GM12864 (cell line): Measurements from ENCODE around the gene FLNB.
A peak's percentile ranks its signal among the peaks of the same experiment; 100 is the strongest.

ENCODE experiments used
- DNase-seq: peaks from one replicate; pipeline ENCODE4 v3.0.0-alpha.2; 2011; ENCODE audit warnings: low read depth
- H3K4me3 ChIP-seq: 2 replicates; pipeline ENCODE4 v1.5.1; 2011; ENCODE audit warnings: mild to moderate bottlenecking, low read depth, low read length, control low read depth
- CTCF ChIP-seq: IDR thresholded peaks from 2 replicates; pipeline ENCODE4 v1.5.1; 2011; ENCODE audit warnings: low read depth, mild to moderate bottlenecking, moderate library complexity, low read length, control low read depth, inconsistent platforms; ENCODE audit errors: missing control alignments

FLNB gene

GRCh38 chr3:58038675-58039292 lies 30.6 kb downstream of the FLNB start:
- no peak for TF ChIP-seq CTCF
- no peak overlapping the region for H3K4me3 ChIP-seq
- no peak for DNase-seq

GRCh38 chr3:58039601-58040000 lies 31.4 kb downstream of the FLNB start:
- TF ChIP-seq CTCF: no peak
- no peak overlapping the region for H3K4me3 ChIP-seq
- no peak for DNase-seq

DNA sequence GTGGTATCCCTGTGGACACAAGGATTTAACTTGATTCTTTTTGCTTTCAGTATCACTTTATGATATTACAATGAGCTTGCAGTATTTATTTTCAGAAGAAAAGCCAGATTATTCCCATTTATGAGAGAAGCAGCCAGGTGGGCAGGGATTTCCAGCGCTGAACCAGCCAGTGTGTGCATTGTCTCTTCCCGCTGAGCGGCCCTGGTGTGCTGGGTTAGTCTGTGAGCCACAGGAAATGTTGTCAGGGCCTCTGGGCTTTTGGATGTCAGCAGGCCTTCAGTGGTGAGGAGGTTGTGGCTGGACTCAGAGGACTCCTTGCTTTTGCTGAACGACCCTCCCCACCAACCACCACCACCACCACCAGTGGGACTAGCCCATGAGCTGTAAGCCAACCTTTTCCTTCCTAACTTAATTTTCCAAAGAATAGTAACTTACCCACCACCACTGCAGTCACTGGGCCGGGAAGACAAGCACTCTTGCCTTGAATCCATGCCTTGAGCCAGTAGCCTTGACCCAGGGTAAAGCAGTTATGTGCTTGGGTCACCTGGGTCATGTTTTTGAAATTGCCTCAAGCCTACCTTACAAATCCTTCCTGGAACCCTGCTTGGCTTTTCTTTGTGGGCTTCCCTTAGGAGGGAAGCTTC lies 33.1 kb downstream of the FLNB start:
- no peak for TF ChIP-seq CTCF
- H3K4me3 ChIP-seq: no peak overlapping the region
- no peak for DNase-seq

DNA sequence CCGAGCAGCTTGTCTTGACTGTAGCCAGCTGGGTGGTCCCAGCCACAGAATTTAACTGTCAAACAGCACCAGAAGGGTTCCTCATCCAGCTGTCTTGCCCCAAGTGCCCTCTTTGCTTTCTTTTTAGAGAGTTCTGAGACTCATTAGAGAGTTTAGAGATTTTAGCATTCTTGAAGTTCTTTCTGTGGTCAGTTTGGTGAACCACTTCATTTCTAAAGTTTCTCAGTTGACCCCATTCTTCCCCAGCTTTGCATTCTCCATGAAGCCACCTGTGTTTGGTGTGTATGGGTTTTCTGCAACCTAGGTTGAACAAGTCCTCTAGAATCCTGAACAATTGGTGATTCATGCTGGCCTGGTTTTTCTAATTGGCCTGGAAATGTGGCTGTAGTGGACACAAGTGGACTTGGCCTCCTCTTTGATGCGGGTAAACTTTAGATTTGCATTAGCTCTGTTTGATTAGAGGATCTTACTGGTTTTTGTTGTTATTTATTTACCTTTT lies 33.7 kb downstream of the FLNB start:
- peak; percentile 71 for DNase-seq
- no peak overlapping the region for H3K4me3 ChIP-seq

DNA sequence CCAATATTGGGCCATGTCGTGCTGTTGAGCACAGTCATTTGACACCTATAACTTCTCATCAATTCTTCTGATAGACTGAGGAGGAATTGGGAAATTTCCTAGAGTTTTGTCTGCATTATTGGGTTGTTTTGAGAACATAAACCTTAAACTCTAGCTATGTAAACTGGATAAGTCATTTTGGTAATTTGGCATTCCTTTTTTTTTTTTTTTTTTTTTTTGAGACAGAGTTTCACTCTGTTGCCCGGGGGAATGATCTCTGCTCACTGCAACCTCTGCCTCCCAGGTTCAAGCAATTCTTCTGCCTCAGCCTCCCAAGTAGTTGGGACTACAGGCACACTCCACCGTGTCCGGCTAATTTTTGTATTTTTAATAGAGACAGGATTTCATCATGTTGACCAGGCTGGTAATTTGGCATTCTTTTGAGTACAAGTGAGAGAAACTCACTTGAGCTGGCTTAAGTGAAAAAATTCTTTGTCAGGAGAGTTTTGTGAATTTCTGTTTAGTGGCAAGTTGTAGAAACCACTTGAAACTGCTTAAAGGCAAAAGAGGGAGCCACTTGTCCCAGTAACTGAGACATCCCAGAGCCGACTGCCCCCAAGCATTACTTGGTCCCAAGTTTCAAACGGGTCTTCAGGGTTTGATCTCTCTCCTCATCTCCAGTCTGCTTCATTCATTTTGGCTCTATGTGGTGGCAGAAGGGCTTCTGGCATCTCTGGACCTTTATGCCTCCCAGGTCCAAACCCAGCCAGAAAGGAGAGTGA lies 34.9 kb downstream of the FLNB start:
- no peak for TF ChIP-seq CTCF
- no peak for DNase-seq
- H3K4me3 ChIP-seq: no peak overlapping the region

More for the DNA sequence above, 33.7 kb downstream of the FLNB start:
- no peak for TF ChIP-seq CTCF

- TF ChIP-seq CTCF: no peak
- no peak overlapping the region for H3K4me3 ChIP-seq
- DNase-seq: no peak
Observed at GRCh38 chr3:58043933-58044332, 35.7 kb downstream of the FLNB start.
